ENCODE measurements around the gene SP2. TPM values are rescaled to one million over a fixed set of nuclear protein-coding genes. Genes with fewer than 3 reads are reported as not detected.

Gene SP2
- total and polyA plus RNA-seq, 2 of the 8 experiments (the other 6 are each of a cell fraction or from before 2014, with no cell fraction given): 5.6 to 13.8 TPM

DNA sequence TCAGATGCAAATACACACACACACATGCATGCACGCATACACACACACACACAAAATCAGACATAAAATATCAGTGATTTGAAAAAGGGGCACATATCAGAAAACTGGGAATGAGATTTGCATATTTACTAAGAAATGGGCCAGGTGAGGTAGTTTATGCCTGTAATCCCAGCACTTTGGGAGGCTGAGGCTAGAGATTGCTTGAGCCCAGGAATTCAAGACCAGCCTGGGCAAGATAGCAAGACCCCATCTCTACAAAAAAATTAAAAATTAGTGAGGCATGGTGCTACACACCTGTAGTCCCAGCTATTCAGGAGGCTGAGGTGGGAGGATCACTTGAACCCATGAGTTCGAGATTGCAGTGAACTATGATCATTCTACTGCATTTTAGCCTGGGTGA, 23.0 kb downstream of the SP2 start:
- H3K9me3 ChIP-seq (ENCODE audit: insufficient read depth in 2 of 2, low read depth in 1 of 2, low read length in 1 of 2): no peaks in the 10 kb centered on the region
- H4K5ac ChIP-seq (ENCODE audit: insufficient read length, low read depth, low read length): no peak overlapping the region
- no peak overlapping the region for H2BK12ac ChIP-seq (ENCODE audit: low read depth, low read length)
- CTCF ChIA-PET (ENCODE audit: partially characterized antibody): interaction anchor here (0.6 to 1.2 kb wide), 5 partner anchors 12 to 77 kb away, joined by 3 to 7 read pairs (median 3); no protein-coding TSS in a partner anchor
- H2BK120ac ChIP-seq (replicated peaks; ENCODE audit: low read depth, low read length): no peak overlapping the region
- FAIRE-seq (no peak), DNase-seq (ENCODE audit: low read depth in 1 of 2, low spot score in 2 of 2) (no peak)
- no peak overlapping the region for H2BK20ac ChIP-seq (ENCODE audit: low read length)
- POLR2A ChIA-PET (ENCODE audit: partially characterized antibody): interaction anchor here (0.7 kb wide), 2 partner anchors 124 to 230 kb away, joined by 3 read pairs; no protein-coding TSS in a partner anchor
- no peak overlapping the region for H3K56ac ChIP-seq (replicated peaks; ENCODE audit: insufficient read length, low read depth, low read length)
- H3K36me3 ChIP-seq (ENCODE audit: control insufficient read depth in 2 of 4, insufficient read depth in 4 of 4, low read length in 3 of 4): peaks cover 0 to 2% (median under 1%) of the 10 kb centered on the region in 4 experiments; a peak in 3 of 8 replicates
- H3K18ac ChIP-seq (ENCODE audit: extremely low read depth, low read length): no peak overlapping the region
- no peak overlapping the region for H4K8ac ChIP-seq (ENCODE audit: extremely low read depth, insufficient read depth, low read length)
- H3K27ac ChIP-seq (ENCODE audit: low read depth, low read length): no peak overlapping the region
- 96% methylated on average over 2 of the region's 2 CpGs; no CpG with 5 or more reads in 1 of the 2 experiments for WGBS, 2 experiments (ENCODE audit: extremely low coverage in 1 of 2, insufficient coverage in 1 of 2, insufficient read length in 1 of 2, insufficient replicate concordance in 2 of 2, low coverage in 1 of 2, low lambda C conversion rate in 2 of 2, missing lambda C conversion rate in 1 of 2)
- no peak overlapping the region for H2BK15ac ChIP-seq (ENCODE audit: low read length)
- H3K4me1 ChIP-seq (replicated peaks in 1 of 4; ENCODE audit: control insufficient read depth in 3 of 4, insufficient read depth in 4 of 4, low read length in 3 of 4): no peaks in the 10 kb centered on the region
- no peak overlapping the region for H3K4me2 ChIP-seq (ENCODE audit: insufficient read depth in 1 of 2, low read depth in 2 of 2, low read length in 2 of 2)
- TF ChIP-seq TEAD4 (IDR thresholded peaks at IDR 0.05; ENCODE audit: low read depth, low read length) (no peak), ZNF274 (IDR thresholded peaks at IDR 0.05; ENCODE audit: borderline replicate concordance, extremely low read depth, low read length) (no peak), CEBPB (IDR thresholded peaks at IDR 0.05; ENCODE audit: low read depth, low read length) (no peak), TCF12 (IDR thresholded peaks at IDR 0.05; ENCODE audit: low read depth, low read length) (no peak), SRF (IDR thresholded peaks at IDR 0.05; ENCODE audit: low read depth, low read length) (no peak), EGR1 (IDR thresholded peaks at IDR 0.05; ENCODE audit: borderline replicate concordance, low read depth, low read length) (no peak), TBP (IDR thresholded peaks at IDR 0.05; ENCODE audit: low read depth, low read length) (no peak), FOSL1 (IDR thresholded peaks at IDR 0.05; ENCODE audit: insufficient read depth, low read depth, low read length) (no peak)
- no peaks in the 10 kb centered on the region for H3K79me1 ChIP-seq (ENCODE audit: low read depth, low read length)
- H3K14ac ChIP-seq (ENCODE audit: insufficient read length): no peak overlapping the region
- H3K23ac ChIP-seq (ENCODE audit: insufficient read length): no peak overlapping the region
- no peaks in the 10 kb centered on the region for H4K20me1 ChIP-seq (replicated peaks in 1 of 2; ENCODE audit: control insufficient read depth in 1 of 2, insufficient read depth in 2 of 2, low read length in 2 of 2)
- H2AK5ac ChIP-seq (ENCODE audit: low read depth, low read length): no peak overlapping the region
- H3K23me2 ChIP-seq (ENCODE audit: low read depth, low read length): no peaks in the 10 kb centered on the region
- no peak overlapping the region for H2BK5ac ChIP-seq (ENCODE audit: low read depth, low read length)
- H2AFZ ChIP-seq (ENCODE audit: low read length): no peak overlapping the region
- H3K27me3 ChIP-seq (replicated peaks in 1 of 4; ENCODE audit: control insufficient read depth in 3 of 4, extremely low read depth in 1 of 4, insufficient read depth in 3 of 4, low read length in 3 of 4): no peaks in the 10 kb centered on the region
- H4K91ac ChIP-seq (replicated peaks; ENCODE audit: insufficient read length, low read length): no peak overlapping the region
- no peak overlapping the region for H3K4ac ChIP-seq (replicated peaks; ENCODE audit: insufficient read length, low read depth, low read length)
- H3K4me3 ChIP-seq (ENCODE audit: extremely low read depth in 1 of 4, insufficient read depth in 2 of 4, low read depth in 3 of 4, low read length in 4 of 4): no peak overlapping the region
- no peaks in the 10 kb centered on the region for H3K79me2 ChIP-seq (ENCODE audit: control insufficient read depth in 1 of 2, insufficient read depth in 2 of 2, low read length in 2 of 2)
- H3K9ac ChIP-seq (replicated peaks in 1 of 4; ENCODE audit: extremely low read depth in 1 of 4, low read depth in 3 of 4, low read length in 3 of 4): no peak overlapping the region
